A549 (cell line): ENCODE measurements around the gene ST6GALNAC5. TPM values are rescaled to one million over a fixed set of nuclear protein-coding genes. Genes with fewer than 3 reads are reported as not detected.

ENCODE experiments used
- ATAC-seq, 2 experiments: fragments of 200-7000 bp in 1 of 2; fragments of >200 bp in 1 of 2; cut with Nextera tagmentation in 1 of 2; cut with Tn5 transposase in 1 of 2; 3 replicates each; pipeline versions ENCODE4 v1.8.0 to v1.9.1; 2018 to 2020; ENCODE audit warnings: mild to moderate bottlenecking in 1 of 2, moderate library complexity in 1 of 2
- CTCF ChIA-PET: fragments of 300-600 bp; sonication (Branson Sonifier 250); formaldehyde crosslinking; extraction: SDS; loops from one replicate; lab custom pipeline; 2021; ENCODE audit warnings: antibody characterized with exemption, inconsistent platforms; lab: Yijun Ruan, JAX
- POLR2A ChIA-PET: fragments of 350-600 bp; formaldehyde crosslinking; extraction: SDS; loops from one replicate; lab custom pipeline; 2021; ENCODE audit warnings: antibody characterized with exemption, inconsistent platforms; lab: Yijun Ruan, JAX
- DNase-seq, 2 experiments: peaks; one replicate each; pipeline versions ENCODE4 v3.0.0 to v3.0.0-alpha.2; 2011 to 2016; ENCODE audit warnings: low read depth in 1 of 2, low spot score in 1 of 2
- FAIRE-seq: peaks from 2 replicates; lab custom pipeline; 2011; peaks lifted over from hg19 to GRCh38; lab: Jason Lieb, UNC
- H3K27ac ChIP-seq, 2 experiments: fragments of >200 bp; sonication (Bioruptor Twin); formaldehyde crosslinking; 3 replicates each; pipeline ENCODE4 v1.5.1; 2016 to 2017
- H3K4me1 ChIP-seq: fragments of >200 bp; sonication (Bioruptor Twin); formaldehyde crosslinking; 3 replicates; pipeline ENCODE4 v1.6.1; 2016
- H3K4me2 ChIP-seq: fragments of >200 bp; sonication (Bioruptor Twin); formaldehyde crosslinking; 3 replicates; pipeline ENCODE4 v1.6.1; 2016
- H3K4me3 ChIP-seq: fragments of >200 bp; sonication (Bioruptor Twin); formaldehyde crosslinking; 3 replicates; pipeline ENCODE4 v1.5.1; 2016
- H3K9me3 ChIP-seq: fragments of >200 bp; sonication (Bioruptor Twin); formaldehyde crosslinking; 3 replicates; pipeline ENCODE4 v1.6.1; 2016
- BHLHE40 ChIP-seq: IDR thresholded peaks from 2 replicates; pipeline ENCODE4 v1.6.1; 2012; ENCODE audit warnings: low read depth, low read length, inconsistent platforms
- CHD2 ChIP-seq: fragments of 150-350 bp; IDR thresholded peaks from 2 replicates; pipeline ENCODE4 v1.6.1; 2014; ENCODE audit warnings: low read length; ENCODE audit not compliant: partially characterized antibody
- EHMT2 ChIP-seq: fragments of 200-600 bp; sonication (generic); IDR thresholded peaks from 2 replicates; pipeline ENCODE4 v1.6.1; 2016; ENCODE audit warnings: antibody characterized with exemption, low read depth, mild to moderate bottlenecking, moderate library complexity
- FOSL2 ChIP-seq, 2 experiments: fragments of 450-650 bp in 1 of 2; fragments of >200 bp in 1 of 2; sonication (Bioruptor Twin) in 1 of 2; formaldehyde crosslinking; IDR thresholded peaks; 2 replicates each; pipeline versions ENCODE4 v1.5.0 to v1.6.1; 2016 to 2020; ENCODE audit warnings: mild to moderate bottlenecking in 1 of 2, moderate library complexity in 1 of 2
- FOXS1 ChIP-seq: fragments of 250-450 bp; sonication (Bioruptor Pico); IDR thresholded peaks from 2 replicates; pipeline ENCODE4 v1.5.0; 2020; ENCODE audit warnings: mild to moderate bottlenecking, moderate library complexity
- HEYL ChIP-seq: fragments of 250-450 bp; sonication (Bioruptor Pico); IDR thresholded peaks from 2 replicates; pipeline ENCODE4 v1.8.0; 2021; ENCODE audit warnings: mild to moderate bottlenecking, moderate library complexity
- HOXB13 ChIP-seq: fragments of 250-450 bp; sonication (Bioruptor Pico); IDR thresholded peaks from 2 replicates; pipeline ENCODE4 v1.5.0; 2020; ENCODE audit warnings: low read depth, mild to moderate bottlenecking, moderate library complexity
- JUN ChIP-seq, 2 experiments: fragments of >200 bp; sonication (Bioruptor Twin); formaldehyde crosslinking; IDR thresholded peaks; 2 replicates in 1 of 2; 3 replicates in 1 of 2; pipeline ENCODE4 v1.6.1; 2016 to 2017
- MAFK ChIP-seq: fragments of 450-650 bp; IDR thresholded peaks from 2 replicates; pipeline ENCODE4 v1.6.1; 2014; ENCODE audit not compliant: partially characterized antibody
- POLR2A ChIP-seq: IDR thresholded peaks from 2 replicates; pipeline ENCODE4 v1.6.1; 2012; ENCODE audit warnings: mild to moderate bottlenecking, low read length
- RAD21 ChIP-seq, 2 experiments: fragments of >200 bp in 1 of 2; sonication (Bioruptor Twin) in 1 of 2; formaldehyde crosslinking in 1 of 2; IDR thresholded peaks in 1 of 2; conservative IDR thresholded peaks in 1 of 2; 2 replicates in 1 of 2; 3 replicates in 1 of 2; pipeline ENCODE4 v1.6.1; 2012 to 2018; ENCODE audit warnings: inconsistent platforms in 1 of 2
- RARB ChIP-seq: fragments of 250-450 bp; sonication (Bioruptor Pico); IDR thresholded peaks from 2 replicates; pipeline ENCODE4 v1.8.0; 2021; ENCODE audit warnings: mild to moderate bottlenecking, moderate library complexity
- RCOR1 ChIP-seq: fragments of 150-350 bp; IDR thresholded peaks from 2 replicates; pipeline ENCODE4 v1.6.1; 2014; ENCODE audit warnings: antibody characterized with exemption, low read length, low read depth
- REST ChIP-seq: fragments of 200-600 bp; sonication (generic); IDR thresholded peaks from 2 replicates; pipeline ENCODE4 v1.6.1; 2016; ENCODE audit warnings: antibody characterized with exemption, mild to moderate bottlenecking, moderate library complexity
- RFX5 ChIP-seq: fragments of 450-650 bp; IDR thresholded peaks from 2 replicates; pipeline ENCODE4 v1.7.1; 2014; ENCODE audit warnings: antibody characterized with exemption, mild to moderate bottlenecking, moderate library complexity
- SMC3 ChIP-seq: fragments of >200 bp; sonication (Bioruptor Twin); formaldehyde crosslinking; IDR thresholded peaks from 3 replicates; pipeline ENCODE4 v1.6.1; 2018; ENCODE audit warnings: inconsistent platforms
- SREBF2 ChIP-seq: fragments of 450-650 bp; IDR thresholded peaks from 2 replicates; pipeline ENCODE4 v1.6.1; 2014; ENCODE audit warnings: mild to moderate bottlenecking, moderate library complexity
- TP53 ChIP-seq: fragments of 250-450 bp; sonication (Bioruptor Pico); IDR thresholded peaks from 2 replicates; pipeline ENCODE4 v1.5.0; 2021; ENCODE audit warnings: mild to moderate bottlenecking, moderate library complexity
- ZSCAN20 ChIP-seq: fragments of 250-450 bp; sonication (Bioruptor Pico); IDR thresholded peaks from 2 replicates; pipeline ENCODE4 v1.8.0; 2022; ENCODE audit warnings: mild to moderate bottlenecking, moderate library complexity
- WGBS: methylation state at CpG from one replicate; pipeline ENCODE4 v1.1.6; 2017; ENCODE audit errors: missing lambda C conversion rate; 5-methylcytosine and 5-hydroxymethylcytosine counted together
- polyA plus RNA-seq, 4 experiments: library from polyadenylated mRNA; depleted of rRNA in 3 of 4; stranded (reverse); fragments of >200 nt; fragmentation: RNase III in 1 of 4; extraction: RNeasy Plus Mini Kit Qiagen cat#74134 plus additional on column Dnase treatment in 1 of 4; gene quantifications; 2 replicates in 3 of 4; 3 replicates in 1 of 4; pipeline ENCODE4 v1.2.3, GENCODE V29; 2011 to 2017
- TF ChIP-seq, protein P1 (sequence below): fragments of 250-450 bp; sonication (Bioruptor Pico); IDR thresholded peaks from 2 replicates; pipeline ENCODE4 v1.5.0; 2021; ENCODE audit warnings: mild to moderate bottlenecking, moderate library complexity, borderline replicate concordance
- TF ChIP-seq, protein P2 (sequence below): fragments of >200 bp; sonication (Bioruptor Twin); formaldehyde crosslinking; IDR thresholded peaks from 2 replicates; pipeline ENCODE4 v1.6.1; 2016

ST6GALNAC5 gene
- polyA plus RNA-seq, 2 of the 4 experiments (the other 2 are of a cell fraction): not detected

GRCh38 chr1:77068013-77068412, 200.7 kb downstream of the ST6GALNAC5 start:
- no peak overlapping the region for H3K4me2 ChIP-seq
- no peak for FAIRE-seq
- no peaks in the 10 kb centered on the region for H3K4me1 ChIP-seq
- POLR2A ChIA-PET: no interaction called here
- CTCF ChIA-PET: no interaction called here
- 31% methylated on average over 2 of the region's 2 CpGs for WGBS
- no peak overlapping the region for H3K27ac ChIP-seq
- ATAC-seq: no peak
- TF ChIP-seq EHMT2 (no peak), REST (no peak), HOXB13 (CRISPR knock-in tag) (no peak), TP53 (CRISPR knock-in tag) (no peak), RFX5 (no peak), JUN (IDR thresholded peaks at IDR 0.05) (no peak), RCOR1 (no peak), RAD21 (conservative IDR thresholded peaks at IDR 0.05 in 1 of 2, IDR thresholded peaks at IDR 0.05 in 1 of 2) (no peak), FOSL2 (IDR thresholded peaks at IDR 0.05) (no peak), FOSL2 (CRISPR knock-in tag; IDR thresholded peaks at IDR 0.05) (no peak), ZSCAN20 (no peak), POLR2A (no peak), SMC3 (no peak), FOXS1 (CRISPR knock-in tag) (no peak), BHLHE40 (no peak), MAFK (no peak), SREBF2 (no peak), HEYL (no peak), RARB (no peak)
- TF ChIP-seq, protein P1, sequence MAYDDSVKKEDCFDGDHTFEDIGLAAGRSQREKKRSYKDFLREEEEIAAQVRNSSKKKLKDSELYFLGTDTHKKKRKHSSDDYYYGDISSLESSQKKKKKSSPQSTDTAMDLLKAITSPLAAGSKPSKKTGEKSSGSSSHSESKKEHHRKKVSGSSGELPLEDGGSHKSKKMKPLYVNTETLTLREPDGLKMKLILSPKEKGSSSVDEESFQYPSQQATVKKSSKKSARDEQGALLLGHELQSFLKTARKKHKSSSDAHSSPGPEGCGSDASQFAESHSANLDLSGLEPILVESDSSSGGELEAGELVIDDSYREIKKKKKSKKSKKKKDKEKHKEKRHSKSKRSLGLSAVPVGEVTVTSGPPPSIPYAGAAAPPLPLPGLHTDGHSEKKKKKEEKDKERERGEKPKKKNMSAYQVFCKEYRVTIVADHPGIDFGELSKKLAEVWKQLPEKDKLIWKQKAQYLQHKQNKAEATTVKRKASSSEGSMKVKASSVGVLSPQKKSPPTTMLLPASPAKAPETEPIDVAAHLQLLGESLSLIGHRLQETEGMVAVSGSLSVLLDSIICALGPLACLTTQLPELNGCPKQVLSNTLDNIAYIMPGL (CRISPR knock-in tag): no peak
- TF ChIP-seq, protein P2, sequence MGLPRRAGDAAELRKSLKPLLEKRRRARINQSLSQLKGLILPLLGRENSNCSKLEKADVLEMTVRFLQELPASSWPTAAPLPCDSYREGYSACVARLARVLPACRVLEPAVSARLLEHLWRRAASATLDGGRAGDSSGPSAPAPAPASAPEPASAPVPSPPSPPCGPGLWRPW: no peak
- H3K9me3 ChIP-seq: no peaks in the 10 kb centered on the region
- DNase-seq: no peak
- H3K4me3 ChIP-seq: no peak overlapping the region

DNA sequence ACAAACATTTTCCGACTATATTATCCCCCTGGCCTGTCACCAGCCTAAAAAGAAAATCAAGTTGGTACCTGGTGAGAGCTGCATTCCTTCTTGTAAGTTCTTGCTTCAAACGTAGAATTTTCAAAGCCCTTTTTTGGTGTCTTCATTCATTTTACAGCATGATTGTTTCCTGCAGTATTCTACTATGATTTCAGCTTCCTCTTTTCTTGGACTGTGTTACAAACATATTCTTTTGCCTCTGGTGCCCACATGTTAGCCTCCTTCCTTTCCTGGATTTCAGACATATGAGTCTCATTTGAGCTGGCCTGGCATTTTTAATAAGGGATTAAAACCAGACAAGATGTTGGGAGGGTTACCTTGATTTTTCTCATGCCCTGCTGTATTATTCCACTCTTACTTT, 209.5 kb downstream of the ST6GALNAC5 start:
- TF ChIP-seq CHD2: no peak
- DNase-seq (no peak), ATAC-seq (no peak), FAIRE-seq (no peak)
- no peak overlapping the region for H3K4me3 ChIP-seq
- ChIA-PET POLR2A (no interaction called here), CTCF (no interaction called here)
- no peak overlapping the region for H3K4me2 ChIP-seq
- no peaks in the 10 kb centered on the region for H3K9me3 ChIP-seq
- no peak overlapping the region for H3K27ac ChIP-seq
- 47% methylated on average over 2 of the region's 2 CpGs for WGBS
- no peaks in the 10 kb centered on the region for H3K4me1 ChIP-seq
